Activated CD4-positive, alpha-beta T cell treated with anti-CD3 and anti-CD28 coated beads, Interleukin-2, amount 50 U/mL, for 48 hours (primary cell): ENCODE results near the gene RRAGD.

Experiments
- DNase-seq, 2 experiments: peaks; one replicate each; pipeline ENCODE4 v3.0.0-alpha.2; 2020

The RRAGD gene

GRCh38 chr6:89412071-89413005 is at the start of gene RRAGD:
RRAGD (minus strand) TSS chr6:89412273; CDS start chr6:89411993, 280 bp downstream.
- peak; percentile 64 to 68 for DNase-seq

DNA sequence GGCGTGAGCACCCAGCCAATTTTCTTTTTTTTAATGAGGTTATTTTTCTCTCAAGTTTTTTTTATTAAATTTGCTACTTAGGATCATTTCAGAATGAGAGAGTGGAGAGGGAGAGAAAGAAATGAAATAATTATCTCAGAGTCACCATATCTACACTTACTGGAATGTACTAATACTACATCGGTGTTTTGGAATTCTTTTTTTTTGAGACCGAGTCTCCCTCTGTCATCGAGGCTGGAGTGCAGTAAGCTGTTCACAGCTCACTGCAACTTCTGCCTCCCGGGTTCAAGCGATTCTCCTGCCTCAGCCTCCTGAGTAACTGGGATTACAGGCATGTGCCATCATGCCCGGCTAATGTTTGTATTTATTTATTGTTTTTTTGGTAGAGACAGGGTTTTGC is 48.6 kb upstream of the RRAGD start:
- no peak for DNase-seq

GRCh38 chr6:89459501-89459900 is 47.4 kb upstream of the RRAGD start:
- DNase-seq, result no peak

DNA sequence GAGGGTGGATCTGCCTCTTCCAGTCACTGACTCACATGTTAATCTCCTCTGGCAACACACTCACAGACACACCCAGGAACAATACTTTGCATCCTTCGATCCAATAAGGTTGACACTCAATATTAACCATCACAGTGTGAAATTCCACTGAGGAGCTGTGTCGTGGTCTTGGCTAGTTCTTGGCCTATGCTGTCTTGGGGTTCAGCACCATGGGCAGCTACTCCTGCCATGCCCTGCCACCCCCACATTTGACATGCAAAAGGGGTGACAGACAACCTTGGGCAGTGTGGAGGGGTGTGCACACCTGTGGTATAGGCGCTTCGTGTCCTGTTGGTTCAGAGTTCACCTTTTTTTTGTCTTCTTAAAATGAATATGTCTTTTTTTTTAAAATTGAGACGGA is 46.6 kb upstream of the RRAGD start:
- DNase-seq, result no peak

GRCh38 chr6:89454300-89454699 is 42.2 kb upstream of the RRAGD start:
- no peak for DNase-seq

GRCh38 chr6:89452281-89452680 is 40.2 kb upstream of the RRAGD start:
- no peak for DNase-seq

- DNase-seq, result no peak
These were observed 37.1 kb upstream of the RRAGD start for GRCh38 chr6:89449193-89449592.

DNA sequence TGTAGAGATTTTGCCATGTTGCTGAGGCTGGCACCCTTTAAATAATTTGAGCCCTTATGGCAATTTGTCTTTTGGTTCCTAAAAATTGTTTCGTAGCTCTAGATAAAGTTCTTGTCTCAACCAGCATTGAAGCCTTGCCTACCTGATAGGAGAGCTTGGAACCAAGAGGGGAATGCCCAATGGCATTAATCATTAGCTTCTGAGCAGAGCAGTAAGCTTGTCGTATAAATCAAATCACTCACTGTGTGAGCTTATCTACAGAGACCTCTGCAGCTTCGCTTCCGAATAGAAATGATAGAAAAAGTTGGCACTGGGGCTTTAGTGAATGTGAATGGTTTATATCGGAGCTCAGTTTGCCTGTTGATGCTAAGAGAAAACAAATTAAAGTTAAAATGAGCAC is 31.6 kb upstream of the RRAGD start:
- DNase-seq, result no peak

- no peak for DNase-seq
These were observed 28.1 kb upstream of the RRAGD start for GRCh38 chr6:89440200-89440599.

DNA sequence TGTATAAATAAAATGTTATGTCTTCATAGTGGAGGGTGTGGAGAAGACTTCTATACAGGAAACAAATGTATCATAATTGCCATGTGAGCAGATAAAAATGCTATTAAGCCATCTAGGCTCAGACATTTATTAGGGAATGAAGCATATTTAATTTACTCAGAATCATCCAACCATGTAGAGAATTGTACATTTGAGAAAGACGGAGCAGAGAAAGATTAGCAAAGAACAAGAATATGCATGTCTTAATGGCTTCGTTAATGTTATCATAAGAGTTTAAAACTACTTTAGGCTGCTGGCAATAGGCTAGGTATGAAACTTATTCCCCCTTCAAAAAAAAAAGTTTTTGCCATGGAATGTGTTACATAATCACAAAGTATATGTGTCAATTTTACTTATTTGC is 26.9 kb upstream of the RRAGD start:
- DNase-seq, result no peak

DNA sequence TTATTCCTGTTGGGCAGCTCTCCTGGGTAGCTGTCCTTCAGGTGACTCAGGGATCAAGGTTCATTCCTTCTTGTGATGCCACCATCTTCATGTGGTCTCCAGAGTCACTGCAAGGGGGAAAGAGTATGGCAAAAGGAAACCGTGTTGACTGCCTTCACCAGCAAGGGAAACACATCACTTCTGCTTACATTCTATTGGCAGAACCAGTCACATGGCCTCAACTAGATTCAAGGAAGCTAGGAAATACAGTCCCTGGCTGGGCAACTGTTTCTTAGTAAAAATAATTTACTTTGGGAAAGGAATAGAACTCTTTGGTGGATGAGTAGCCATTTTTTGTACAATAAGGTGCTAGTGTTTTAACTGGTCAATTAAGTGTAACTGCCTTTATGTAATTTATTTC is 26.2 kb upstream of the RRAGD start:
- no peak for DNase-seq

DNA sequence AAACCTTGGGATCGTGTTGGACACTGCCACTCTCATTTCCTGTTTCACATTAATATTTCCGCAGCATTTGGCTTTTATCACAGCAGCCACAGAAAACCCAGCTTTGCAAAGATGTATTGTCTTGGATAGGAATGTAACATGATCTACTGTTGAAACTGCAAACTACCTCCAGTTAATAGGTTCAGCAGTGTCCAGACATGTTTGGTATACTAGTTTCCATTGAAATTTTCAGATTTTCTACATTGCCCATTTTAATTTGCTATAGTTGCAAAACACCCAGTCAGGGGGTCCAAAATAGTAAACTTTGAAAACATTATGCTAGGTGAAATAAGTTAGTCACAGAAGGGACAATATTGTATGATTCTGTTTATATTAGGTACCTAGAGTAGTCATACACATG is 24.2 kb upstream of the RRAGD start:
- DNase-seq, result no peak

DNA sequence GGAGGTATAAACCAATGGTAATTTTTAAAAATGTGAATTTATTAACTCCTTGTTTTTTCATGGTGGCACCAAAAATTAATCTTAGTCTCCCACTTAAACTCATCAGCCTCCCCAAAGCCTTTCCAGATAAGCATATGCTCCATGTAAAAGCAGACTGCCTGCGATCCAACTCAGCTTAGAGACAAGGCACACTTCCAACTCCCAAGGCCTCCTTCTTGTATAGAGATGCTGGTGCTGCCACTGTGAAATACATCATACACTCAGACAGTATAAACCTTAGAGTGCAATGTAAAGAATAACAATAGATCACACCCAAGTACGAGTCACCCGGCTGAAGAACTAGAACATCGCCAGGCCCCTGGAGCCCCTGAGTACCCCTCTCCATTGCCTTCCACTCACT is 22.9 kb upstream of the RRAGD start:
- no peak for DNase-seq

DNA sequence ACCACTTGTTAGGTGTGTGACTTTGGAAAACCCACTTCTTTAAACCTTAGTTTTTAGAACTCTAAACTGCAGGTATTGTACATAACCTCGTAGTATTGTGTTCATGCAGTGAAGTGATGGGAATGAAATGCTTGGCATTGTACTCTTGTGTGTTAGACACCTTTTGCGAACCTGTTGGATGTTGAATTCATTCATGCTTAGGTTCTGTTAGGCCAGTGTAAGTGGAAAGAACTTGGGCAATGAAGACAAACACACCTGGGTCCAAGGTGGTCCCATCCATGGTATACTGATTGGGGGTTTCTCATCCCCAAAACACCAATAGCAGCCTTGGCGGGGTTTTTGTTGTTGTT is 22.1 kb upstream of the RRAGD start:
- no peak for DNase-seq

DNA sequence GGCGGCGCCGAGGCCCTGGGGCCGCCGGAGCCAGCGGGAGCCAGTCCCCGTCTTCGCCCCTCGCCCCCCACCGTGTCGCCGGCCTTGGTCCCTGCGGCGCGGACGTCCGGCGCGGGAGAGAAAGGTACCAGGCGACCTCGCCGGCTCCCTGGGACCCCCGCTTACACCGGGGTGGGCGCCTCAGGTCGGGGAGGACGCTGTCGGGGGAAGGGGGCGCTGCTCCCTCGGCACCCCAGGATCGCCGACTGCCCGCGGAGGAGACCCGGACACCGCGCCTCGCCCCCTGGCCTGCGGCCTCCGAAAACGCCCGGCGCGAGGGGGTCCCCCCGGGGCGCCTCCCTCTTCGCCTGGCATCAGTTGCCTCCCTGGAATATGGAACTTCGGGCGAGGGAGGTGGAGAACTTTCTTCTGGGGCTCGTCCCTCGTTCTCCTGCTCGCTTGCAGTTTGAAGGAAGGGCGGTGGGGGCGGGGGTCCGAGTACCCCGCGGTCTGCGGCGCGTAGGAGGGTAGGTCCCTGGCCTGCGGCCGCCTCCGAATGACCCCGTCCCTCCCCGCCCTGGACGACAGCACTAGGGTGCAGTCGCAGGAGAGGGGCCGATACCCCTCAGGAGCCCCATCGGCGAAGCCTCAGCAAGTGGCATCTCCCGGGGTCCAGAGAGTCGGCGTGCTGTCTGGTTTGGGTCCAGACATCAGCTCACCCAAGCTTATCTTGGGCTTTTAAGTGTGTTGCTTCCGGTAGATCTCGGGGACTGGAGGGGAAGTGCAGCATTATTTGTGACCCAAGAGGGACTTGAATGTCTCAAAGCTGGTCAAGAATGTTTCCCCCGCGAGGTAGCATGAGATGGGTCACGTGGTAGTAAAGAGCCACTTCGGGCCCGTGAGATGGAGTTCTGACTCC is 21.4 kb upstream of the RRAGD start:
- DNase-seq, result peak; percentile 18 to 26

DNA sequence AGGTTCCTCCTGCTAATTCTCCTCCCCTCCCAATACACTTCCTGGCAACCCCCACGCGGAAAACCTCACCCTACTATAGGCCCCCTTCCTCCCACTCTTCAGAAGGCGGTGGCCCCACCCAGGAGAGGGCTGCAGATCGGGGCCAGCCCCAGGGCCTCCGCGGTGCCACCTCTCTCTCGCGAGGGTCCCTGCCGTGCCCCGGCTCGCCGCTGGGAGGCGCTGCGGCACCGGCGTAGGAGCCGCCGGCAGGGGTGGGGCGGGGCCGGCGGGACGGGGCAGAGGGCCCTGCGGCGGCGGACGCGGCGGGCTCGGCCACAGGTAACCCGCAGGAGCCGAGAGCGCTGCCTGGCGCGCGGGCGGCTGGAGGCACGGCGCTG is 20.8 kb upstream of the RRAGD start, which contains the start of gene ANKRD6:
Gene ANKRD6 (plus strand): TSS at position 278 of the 377 bp plus-strand sequence. CDS start 133,825 bp downstream, outside the sequence.
- peak; percentile 85 to 86 for DNase-seq

GRCh38 chr6:89430201-89430962 is 18.3 kb upstream of the RRAGD start:
- no peak for DNase-seq

DNA sequence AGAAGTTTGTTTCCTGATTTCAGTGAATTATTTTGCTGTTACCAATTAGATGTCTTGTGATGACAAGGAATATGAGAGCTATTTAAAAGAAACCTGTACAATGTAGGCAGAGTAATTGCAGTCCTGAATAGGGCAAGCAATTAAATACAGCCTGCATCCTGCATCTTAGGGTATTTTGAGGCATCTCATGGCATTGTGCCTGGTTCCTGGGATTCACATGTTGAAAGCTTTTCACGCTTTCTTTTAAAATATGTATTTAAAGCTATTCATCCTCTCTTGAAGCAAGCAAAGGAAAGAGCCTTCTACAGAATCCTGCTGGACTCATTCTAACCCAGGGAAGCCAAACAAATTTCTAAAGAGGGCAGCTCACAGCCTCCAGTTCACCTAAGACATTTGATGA is 4.7 kb upstream of the RRAGD start:
- no peak for DNase-seq

GRCh38 chr6:89415185-89415584 is 3.1 kb upstream of the RRAGD start:
- no peak for DNase-seq

DNA sequence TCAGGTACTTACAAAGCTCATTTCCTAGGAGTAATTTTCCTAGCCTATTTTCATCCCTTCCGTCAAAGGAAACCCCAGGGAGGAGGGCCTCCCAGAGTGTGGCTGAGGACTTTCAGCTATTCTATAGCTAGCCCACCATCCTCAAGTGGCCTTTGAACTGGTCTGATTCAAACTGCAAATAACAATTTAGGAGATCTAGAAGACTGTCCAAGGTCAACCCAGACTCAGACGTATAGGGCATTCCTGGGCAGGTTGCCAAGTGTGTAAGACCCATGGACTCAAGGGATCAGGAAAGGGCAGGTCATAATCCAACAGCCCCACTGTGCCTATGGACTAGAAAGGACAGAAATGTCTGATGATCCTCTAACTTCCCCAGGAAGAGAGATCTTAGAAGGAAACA is 2.1 kb upstream of the RRAGD start:
- no peak for DNase-seq

GRCh38 chr6:89413006-89413400 is 930 bp upstream of the RRAGD start:
- no peak for DNase-seq

DNA sequence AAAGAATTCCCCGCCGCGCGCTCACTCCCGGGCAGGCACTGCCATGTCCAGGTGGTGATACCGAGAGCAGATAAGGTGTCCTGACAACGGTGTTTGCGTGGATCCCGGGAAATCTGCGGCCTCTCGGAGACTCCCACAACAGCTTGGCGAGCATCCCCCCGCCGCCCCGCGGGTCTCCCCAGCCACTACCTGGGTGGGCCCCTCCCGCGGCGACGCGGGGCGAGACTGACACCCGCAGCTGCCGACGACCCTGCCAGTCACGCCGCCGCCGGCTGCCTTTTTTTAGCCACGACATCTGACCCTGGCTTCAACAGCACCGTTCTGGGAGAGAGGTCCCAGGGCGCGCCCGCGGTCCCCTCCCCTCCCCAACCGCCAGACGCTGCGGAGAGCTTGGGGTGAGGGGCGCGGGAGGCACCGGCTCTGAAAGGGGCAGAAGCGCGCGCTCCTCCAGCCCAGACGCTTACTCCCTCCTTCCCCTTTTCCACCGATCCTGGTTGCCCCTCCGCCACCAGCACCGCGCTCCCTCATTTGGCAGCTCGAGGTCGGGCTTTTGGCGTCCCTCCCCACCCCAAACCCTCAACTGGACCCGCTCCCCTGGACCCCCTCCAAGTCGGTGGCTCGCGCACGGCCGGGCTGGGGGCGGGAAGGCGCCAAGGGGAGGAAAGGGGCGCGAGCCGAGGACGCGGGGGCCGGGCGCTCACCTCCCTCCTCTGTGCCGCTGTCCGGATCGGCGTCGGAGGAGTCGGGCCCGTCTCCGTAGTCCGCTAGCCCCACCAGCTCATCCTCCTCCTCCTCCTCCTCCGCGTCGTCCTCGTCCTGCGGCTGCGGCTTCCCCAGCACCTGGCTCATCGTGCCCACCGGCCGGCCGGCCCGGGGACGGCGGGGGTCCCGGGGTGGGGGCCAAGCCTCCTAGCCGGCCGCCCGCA is 665 bp downstream of the RRAGD start:
- peak; percentile 38 to 49 for DNase-seq
